Measurements from ENCODE around the gene RAB3D.

Gene RAB3D, protein sequence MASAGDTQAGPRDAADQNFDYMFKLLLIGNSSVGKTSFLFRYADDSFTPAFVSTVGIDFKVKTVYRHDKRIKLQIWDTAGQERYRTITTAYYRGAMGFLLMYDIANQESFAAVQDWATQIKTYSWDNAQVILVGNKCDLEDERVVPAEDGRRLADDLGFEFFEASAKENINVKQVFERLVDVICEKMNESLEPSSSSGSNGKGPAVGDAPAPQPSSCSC

DNA sequence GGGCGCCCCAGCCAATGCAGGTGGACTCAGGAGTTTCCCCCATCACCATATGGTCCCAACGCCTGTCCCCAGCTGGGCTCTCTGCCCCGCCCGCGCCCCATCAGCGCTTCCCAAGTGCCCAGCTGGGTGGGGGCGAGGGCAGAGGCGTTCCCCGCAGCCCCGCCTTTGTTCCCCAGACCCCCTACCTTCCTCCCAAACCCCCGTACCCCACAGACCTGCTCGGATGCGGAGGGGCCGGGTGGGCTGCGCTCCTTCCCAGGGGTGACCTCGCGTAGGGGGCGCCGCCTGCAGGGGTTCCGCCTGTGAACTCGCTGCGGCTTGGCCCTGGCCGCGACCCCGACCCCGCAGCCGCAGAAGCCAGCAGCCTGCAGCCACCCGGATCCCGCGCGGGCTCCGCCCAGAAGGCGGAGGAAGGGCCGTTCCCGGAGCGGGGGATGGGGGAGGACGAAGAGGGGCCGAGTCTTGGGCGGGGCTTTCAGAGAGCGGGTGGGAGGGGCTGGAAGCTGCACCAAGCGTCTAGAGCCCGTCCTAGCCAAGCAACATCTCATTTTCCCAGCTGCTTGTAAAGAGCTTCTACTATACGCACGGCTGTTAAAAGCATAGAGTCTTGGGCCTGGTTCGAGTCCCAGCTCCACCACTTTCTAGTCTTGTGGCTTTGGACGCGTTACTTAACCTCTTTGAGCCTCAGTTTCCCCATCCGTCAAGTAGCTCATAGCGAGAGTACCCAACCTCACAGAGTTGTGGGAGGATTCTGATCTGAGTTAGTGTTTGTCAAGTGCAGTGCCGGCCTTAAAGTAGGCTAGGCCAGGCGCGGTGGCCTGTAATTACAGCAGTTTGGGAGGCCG is at the start of gene RAB3D:
TSS of gene RAB3D (minus strand) at position 404 of the 845 bp plus-strand sequence. CDS start 2,258 bp downstream, outside the sequence.
- H3K4me3 ChIP-seq (ENCODE audit: low read depth, low read length) = peak within 1 kb of the TSS; percentile 46
- peak; percentile 93 for DNase-seq (ENCODE audit: low read depth)
- TF ChIP-seq, protein P1, sequence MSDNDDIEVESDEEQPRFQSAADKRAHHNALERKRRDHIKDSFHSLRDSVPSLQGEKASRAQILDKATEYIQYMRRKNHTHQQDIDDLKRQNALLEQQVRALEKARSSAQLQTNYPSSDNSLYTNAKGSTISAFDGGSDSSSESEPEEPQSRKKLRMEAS (IDR thresholded peaks at IDR 0.05; ENCODE audit: low read depth, low read length) = no peak
- TF ChIP-seq, protein P2, sequence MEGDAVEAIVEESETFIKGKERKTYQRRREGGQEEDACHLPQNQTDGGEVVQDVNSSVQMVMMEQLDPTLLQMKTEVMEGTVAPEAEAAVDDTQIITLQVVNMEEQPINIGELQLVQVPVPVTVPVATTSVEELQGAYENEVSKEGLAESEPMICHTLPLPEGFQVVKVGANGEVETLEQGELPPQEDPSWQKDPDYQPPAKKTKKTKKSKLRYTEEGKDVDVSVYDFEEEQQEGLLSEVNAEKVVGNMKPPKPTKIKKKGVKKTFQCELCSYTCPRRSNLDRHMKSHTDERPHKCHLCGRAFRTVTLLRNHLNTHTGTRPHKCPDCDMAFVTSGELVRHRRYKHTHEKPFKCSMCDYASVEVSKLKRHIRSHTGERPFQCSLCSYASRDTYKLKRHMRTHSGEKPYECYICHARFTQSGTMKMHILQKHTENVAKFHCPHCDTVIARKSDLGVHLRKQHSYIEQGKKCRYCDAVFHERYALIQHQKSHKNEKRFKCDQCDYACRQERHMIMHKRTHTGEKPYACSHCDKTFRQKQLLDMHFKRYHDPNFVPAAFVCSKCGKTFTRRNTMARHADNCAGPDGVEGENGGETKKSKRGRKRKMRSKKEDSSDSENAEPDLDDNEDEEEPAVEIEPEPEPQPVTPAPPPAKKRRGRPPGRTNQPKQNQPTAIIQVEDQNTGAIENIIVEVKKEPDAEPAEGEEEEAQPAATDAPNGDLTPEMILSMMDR (IDR thresholded peaks at IDR 0.05; ENCODE audit: low read depth, low read length) = no peak
- TF ChIP-seq POLR2A (IDR thresholded peaks at IDR 0.05; ENCODE audit: extremely low read depth, insufficient read length) (peak; percentile 50), MYC (IDR thresholded peaks at IDR 0.05; ENCODE audit: low read depth, low read length) (no peak)

DNA sequence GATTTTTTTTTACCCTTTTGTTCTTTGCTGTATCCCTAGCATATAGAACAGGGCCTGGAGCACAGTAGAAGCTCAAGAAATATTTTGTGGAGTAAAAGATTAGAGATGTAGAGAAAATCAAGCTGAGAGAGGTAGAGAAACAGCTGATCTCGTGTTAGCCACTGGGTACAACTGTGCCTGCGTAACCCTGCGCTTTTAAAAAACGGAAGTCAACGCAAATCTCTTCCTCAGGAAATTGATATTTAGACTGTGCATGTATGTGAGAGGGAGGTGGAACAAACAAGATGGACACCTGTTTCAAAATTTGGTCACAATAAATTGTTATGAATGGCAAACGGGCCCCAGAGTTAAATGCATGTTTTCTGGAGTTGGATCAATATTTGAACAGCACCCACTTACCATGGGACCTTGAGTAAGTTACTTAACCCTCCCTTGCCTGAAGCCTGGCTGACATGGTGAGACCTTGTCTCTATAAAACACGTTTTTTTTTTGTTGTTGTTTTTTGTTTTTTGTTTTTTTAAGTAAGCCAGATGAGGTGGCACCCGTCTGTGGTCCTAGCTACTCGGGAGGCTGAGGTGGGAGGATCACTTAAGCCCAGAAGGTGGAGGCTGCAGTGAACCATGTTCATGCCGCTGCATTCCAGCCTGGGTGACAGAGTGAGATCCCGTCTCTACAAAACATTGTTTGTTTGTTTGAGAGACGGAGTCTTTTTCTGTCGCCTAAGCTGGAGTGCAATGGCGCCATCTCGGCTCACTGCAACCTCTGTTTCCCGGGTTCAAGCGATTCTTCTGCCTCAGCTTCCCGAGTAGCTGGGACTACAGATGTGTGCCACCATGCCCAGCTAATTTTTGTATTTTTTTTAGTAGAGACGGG is 47.9 kb upstream of the RAB3D start:
- peak; percentile 56 for DNase-seq (ENCODE audit: low read depth)
- H3K4me3 ChIP-seq (ENCODE audit: low read depth, low read length) = no peak overlapping the region
- TF ChIP-seq POLR2A (IDR thresholded peaks at IDR 0.05; ENCODE audit: extremely low read depth, insufficient read length) (no peak), MYC (IDR thresholded peaks at IDR 0.05; ENCODE audit: low read depth, low read length) (no peak)
- TF ChIP-seq, protein P2 (IDR thresholded peaks at IDR 0.05; ENCODE audit: low read depth, low read length) = no peak
- TF ChIP-seq, protein P1 (IDR thresholded peaks at IDR 0.05; ENCODE audit: low read depth, low read length) = no peak

DNA sequence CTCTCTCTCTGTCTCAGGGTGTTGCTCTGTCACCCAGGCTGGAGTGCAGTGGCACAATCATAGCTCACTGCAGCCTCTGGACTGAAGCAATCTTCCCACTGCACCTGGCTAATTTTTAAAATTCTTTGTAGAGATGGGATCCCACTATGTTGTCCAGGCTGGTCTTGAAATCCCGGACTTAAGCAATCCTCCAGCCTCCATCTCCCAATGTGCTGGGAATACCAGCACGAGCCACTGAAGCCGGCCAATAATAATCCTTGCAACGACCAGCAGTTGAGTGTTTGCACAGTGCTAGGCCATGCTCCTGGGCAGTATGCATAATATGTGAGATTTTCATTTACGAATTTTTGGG is 45.3 kb upstream of the RAB3D start:
- TF ChIP-seq, protein P2 (IDR thresholded peaks at IDR 0.05; ENCODE audit: low read depth, low read length) = no peak
- TF ChIP-seq, protein P1 (IDR thresholded peaks at IDR 0.05; ENCODE audit: low read depth, low read length) = no peak
- DNase-seq (ENCODE audit: low read depth) = no peak
- no peak overlapping the region for H3K4me3 ChIP-seq (ENCODE audit: low read depth, low read length)

DNA sequence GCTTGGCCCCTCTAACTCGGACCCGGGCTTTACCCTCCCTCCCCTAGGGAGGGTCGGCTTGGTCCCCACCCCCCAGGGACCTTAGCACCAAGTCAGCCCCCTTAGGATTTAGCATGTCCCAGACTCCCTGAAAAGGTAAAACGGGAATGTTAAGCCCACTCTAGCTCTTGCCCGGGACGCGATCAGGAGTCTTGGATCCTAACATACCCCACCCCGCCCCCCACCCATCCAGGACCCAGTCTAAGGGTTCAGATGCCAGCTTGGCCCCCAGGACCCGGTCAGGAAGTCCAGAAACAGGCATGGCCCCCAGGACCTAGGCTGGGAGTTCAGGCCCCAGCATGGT is 44.2 kb upstream of the RAB3D start:
- DNase-seq (ENCODE audit: low read depth) = no peak
- TF ChIP-seq, protein P1 (IDR thresholded peaks at IDR 0.05; ENCODE audit: low read depth, low read length) = no peak
- TF ChIP-seq MYC (IDR thresholded peaks at IDR 0.05; ENCODE audit: low read depth, low read length) = no peak
- TF ChIP-seq POLR2A (IDR thresholded peaks at IDR 0.05; ENCODE audit: extremely low read depth, insufficient read length) = no peak
- H3K4me3 ChIP-seq (ENCODE audit: low read depth, low read length) = no peak overlapping the region

DNA sequence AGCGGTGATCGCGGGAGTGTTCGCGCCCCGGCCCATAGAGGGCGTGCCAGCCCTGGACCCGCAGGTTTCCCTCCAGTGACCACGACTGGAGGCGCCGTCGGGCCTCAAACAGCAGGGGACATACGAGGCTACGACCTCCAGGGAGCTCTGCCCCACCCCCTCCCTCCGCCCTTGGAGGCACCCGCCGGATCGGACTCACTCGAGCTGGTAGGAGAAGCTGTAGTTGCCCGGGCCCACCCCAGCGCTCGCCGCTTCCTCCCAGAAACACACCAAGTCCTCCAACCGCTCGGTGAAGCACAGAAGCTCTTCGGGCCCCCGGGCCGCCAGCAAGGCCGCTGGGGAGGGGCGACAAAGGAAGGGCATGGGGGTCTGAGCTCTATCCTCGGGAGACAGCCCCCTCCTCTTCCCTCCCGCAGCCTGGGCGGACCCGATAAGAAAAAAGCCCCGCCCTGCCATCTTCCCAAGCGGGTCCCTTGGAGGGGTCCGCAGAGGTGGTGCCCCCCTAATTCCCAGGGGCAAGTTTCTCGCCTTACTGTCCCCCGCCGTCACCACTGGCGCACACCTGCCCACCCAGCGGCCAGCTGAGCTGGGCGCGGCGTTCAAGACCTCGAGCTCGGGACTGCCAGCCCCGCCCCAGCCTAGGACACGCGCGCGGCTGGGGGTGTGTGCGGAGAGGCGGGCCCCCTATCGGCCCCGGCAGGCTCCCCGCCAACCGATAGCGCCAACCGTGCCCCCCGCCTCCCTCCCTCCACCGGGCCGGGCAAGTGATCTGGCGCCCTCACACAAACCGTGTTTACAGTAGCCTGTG is 43.6 kb upstream of the RAB3D start:
- DNase-seq (ENCODE audit: low read depth) = peak; percentile 72
- TF ChIP-seq, protein P1 (IDR thresholded peaks at IDR 0.05; ENCODE audit: low read depth, low read length) = no peak
- TF ChIP-seq MYC (IDR thresholded peaks at IDR 0.05; ENCODE audit: low read depth, low read length) = no peak
- TF ChIP-seq POLR2A (IDR thresholded peaks at IDR 0.05; ENCODE audit: extremely low read depth, insufficient read length) = no peak
- TF ChIP-seq, protein P2 (IDR thresholded peaks at IDR 0.05; ENCODE audit: low read depth, low read length) = peak; percentile 61
- H3K4me3 ChIP-seq (ENCODE audit: low read depth, low read length) = no peak overlapping the region

Measured in NB4 (cell line).